ENCODE data around the gene ARPC5L. TPM values are rescaled to one million over a fixed set of nuclear protein-coding genes. Genes with fewer than 3 reads are reported as not detected.

Gene ARPC5L
- total and polyA plus RNA-seq, 9 of the 15 experiments (the other 6 are each of a cell fraction or from before 2014, with no cell fraction given) = 25.4 to 113 (median 63.8) TPM

- TF ChIP-seq, protein P1, sequence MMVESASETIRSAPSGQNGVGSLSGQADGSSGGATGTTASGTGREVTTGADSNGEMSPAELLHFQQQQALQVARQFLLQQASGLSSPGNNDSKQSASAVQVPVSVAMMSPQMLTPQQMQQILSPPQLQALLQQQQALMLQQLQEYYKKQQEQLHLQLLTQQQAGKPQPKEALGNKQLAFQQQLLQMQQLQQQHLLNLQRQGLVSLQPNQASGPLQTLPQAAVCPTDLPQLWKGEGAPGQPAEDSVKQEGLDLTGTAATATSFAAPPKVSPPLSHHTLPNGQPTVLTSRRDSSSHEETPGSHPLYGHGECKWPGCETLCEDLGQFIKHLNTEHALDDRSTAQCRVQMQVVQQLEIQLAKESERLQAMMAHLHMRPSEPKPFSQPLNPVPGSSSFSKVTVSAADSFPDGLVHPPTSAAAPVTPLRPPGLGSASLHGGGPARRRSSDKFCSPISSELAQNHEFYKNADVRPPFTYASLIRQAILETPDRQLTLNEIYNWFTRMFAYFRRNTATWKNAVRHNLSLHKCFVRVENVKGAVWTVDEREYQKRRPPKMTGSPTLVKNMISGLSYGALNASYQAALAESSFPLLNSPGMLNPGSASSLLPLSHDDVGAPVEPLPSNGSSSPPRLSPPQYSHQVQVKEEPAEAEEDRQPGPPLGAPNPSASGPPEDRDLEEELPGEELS (CRISPR knock-in tag; IDR thresholded peaks at IDR 0.05; ENCODE audit: borderline replicate concordance) = no peak
- TF ChIP-seq MEF2D (tag; conservative IDR thresholded peaks at IDR 0.05; ENCODE audit: low read depth) (peak; percentile 59; the same call in 1 of the 2 replicates), ZNF766 (CRISPR knock-in tag; conservative IDR thresholded peaks at IDR 0.05) (peak; percentile 57), MEIS2 (IDR thresholded peaks at IDR 0.05; ENCODE audit: partially characterized antibody) (peak; percentile 39), SPI1 (IDR thresholded peaks at IDR 0.05; ENCODE audit: borderline replicate concordance, low read depth, low read length) (no peak), ZNF140 (CRISPR knock-in tag; IDR thresholded peaks at IDR 0.05) (no peak), ZKSCAN8 (CRISPR knock-in tag; IDR thresholded peaks at IDR 0.05) (peak; percentile 35; the same call in 1 of the 2 replicates), ZNF384 (IDR thresholded peaks at IDR 0.05; ENCODE audit: low read depth, low read length) (no peak), SNIP1 (IDR thresholded peaks at IDR 0.05; ENCODE audit: low read depth) (no peak), MTF1 (CRISPR knock-in tag; IDR thresholded peaks at IDR 0.05; ENCODE audit: borderline replicate concordance) (no peak), FOSL1 (tag; conservative IDR thresholded peaks at IDR 0.05) (peak; percentile 63; the same call in 1 of the 2 replicates), EP300 (IDR thresholded peaks at IDR 0.05; ENCODE audit: low read length) (0 out of 2 replicates have a peak, but pooled peaks have one; percentile 21), ZNF124 (CRISPR knock-in tag; IDR thresholded peaks at IDR 0.05) (no peak), E2F1 (CRISPR knock-in tag; IDR thresholded peaks at IDR 0.05) (no peak), HDAC3 (IDR thresholded peaks at IDR 0.05; ENCODE audit: borderline replicate concordance, partially characterized antibody) (no peak)
Measured at GRCh38 chr9:124818431-124819281, 43.3 kb upstream of the ARPC5L start (continued).
